HepG2 (cell line): ENCODE data around the gene KHNYN. TPM values are rescaled to one million over a fixed set of nuclear protein-coding genes. Genes with fewer than 3 reads are reported as not detected.

ENCODE experiments used
- EED ChIP-seq: sonication (generic); formaldehyde crosslinking; IDR thresholded peaks from 2 replicates; pipeline ENCODE4 v1.5.0; 2020; ENCODE audit warnings: mild to moderate bottlenecking, missing genetic modification reagents
- HHEX ChIP-seq: IDR thresholded peaks from 2 replicates; pipeline ENCODE4 v1.6.1; 2016; ENCODE audit warnings: control low read depth
- HIVEP1 ChIP-seq: sonication (generic); formaldehyde crosslinking; IDR thresholded peaks from 2 replicates; pipeline ENCODE4 v1.4.0; 2020; ENCODE audit warnings: mild to moderate bottlenecking, missing genetic modification reagents
- HNRNPL ChIP-seq: fragments of 200-400 bp; formaldehyde crosslinking; IDR thresholded peaks from 2 replicates; pipeline ENCODE4 v1.6.1; 2017; ENCODE audit warnings: mild to moderate bottlenecking, low read depth, low read length
- MIER3 ChIP-seq: IDR thresholded peaks from 2 replicates; pipeline ENCODE4 v1.6.1; 2016; ENCODE audit warnings: missing compliant biosample characterization, borderline replicate concordance
- NR2C2 ChIP-seq: sonication (generic); formaldehyde crosslinking; IDR thresholded peaks from 2 replicates; pipeline ENCODE4 v1.4.0; 2020; ENCODE audit warnings: missing genetic modification reagents, mild to moderate bottlenecking, moderate library complexity, borderline replicate concordance
- SRY ChIP-seq: sonication (generic); formaldehyde crosslinking; IDR thresholded peaks from 2 replicates; pipeline ENCODE4 v1.8.0; 2022; ENCODE audit warnings: mild to moderate bottlenecking, missing genetic modification reagents
- STAG1 ChIP-seq: sonication (generic); formaldehyde crosslinking; IDR thresholded peaks from 2 replicates; pipeline ENCODE4 v1.4.0; 2020; ENCODE audit warnings: missing genetic modification reagents
- TOE1 ChIP-seq: sonication (generic); formaldehyde crosslinking; IDR thresholded peaks from 2 replicates; pipeline ENCODE4 v1.4.0; 2020; ENCODE audit warnings: mild to moderate bottlenecking, missing genetic modification reagents
- TOPORS ChIP-seq: sonication (generic); formaldehyde crosslinking; IDR thresholded peaks from 2 replicates; pipeline ENCODE4 v1.8.0; 2023; ENCODE audit warnings: mild to moderate bottlenecking, missing genetic modification reagents
- YEATS2 ChIP-seq: sonication (generic); formaldehyde crosslinking; IDR thresholded peaks from 2 replicates; pipeline ENCODE4 v1.4.0; 2020; ENCODE audit warnings: missing genetic modification reagents, borderline replicate concordance
- ZBTB38 ChIP-seq: sonication (generic); formaldehyde crosslinking; IDR thresholded peaks from 2 replicates; pipeline ENCODE4 v1.5.1; 2020; ENCODE audit warnings: mild to moderate bottlenecking, missing genetic modification reagents
- ZNF224 ChIP-seq: sonication (generic); formaldehyde crosslinking; IDR thresholded peaks from 2 replicates; pipeline ENCODE4 v1.5.0; 2020; ENCODE audit warnings: mild to moderate bottlenecking, missing genetic modification reagents
- ZNF232 ChIP-seq: sonication (generic); formaldehyde crosslinking; IDR thresholded peaks from 2 replicates; pipeline ENCODE4 v1.4.0; 2020; ENCODE audit warnings: missing genetic modification reagents, borderline replicate concordance
- ZNF264 ChIP-seq: sonication (generic); formaldehyde crosslinking; IDR thresholded peaks from 2 replicates; pipeline ENCODE4 v1.4.0; 2020; ENCODE audit warnings: missing genetic modification reagents
- ZNF432 ChIP-seq: sonication (generic); formaldehyde crosslinking; IDR thresholded peaks from 2 replicates; pipeline ENCODE4 v1.5.0; 2020; ENCODE audit warnings: missing genetic modification reagents, mild to moderate bottlenecking, borderline replicate concordance
- ZNF547 ChIP-seq: sonication (generic); formaldehyde crosslinking; IDR thresholded peaks from 2 replicates; pipeline ENCODE4 v1.5.1; 2020; ENCODE audit warnings: mild to moderate bottlenecking, missing genetic modification reagents
- ZNF737 ChIP-seq: sonication (generic); formaldehyde crosslinking; IDR thresholded peaks from 2 replicates; pipeline ENCODE4 v1.5.0; 2020; ENCODE audit warnings: missing genetic modification reagents, mild to moderate bottlenecking, borderline replicate concordance
- ZNF75D ChIP-seq: sonication (generic); formaldehyde crosslinking; IDR thresholded peaks from 2 replicates; pipeline ENCODE4 v1.8.1; 2023; ENCODE audit warnings: missing genetic modification reagents, mild to moderate bottlenecking, borderline replicate concordance
- ZNF891 ChIP-seq: sonication (generic); formaldehyde crosslinking; IDR thresholded peaks from 2 replicates; pipeline ENCODE4 v1.5.0; 2020; ENCODE audit warnings: mild to moderate bottlenecking, missing genetic modification reagents
- polyA plus RNA-seq, 8 experiments: library from polyadenylated mRNA; depleted of rRNA in 3 of 8; stranded (reverse) in 7 of 8; unstranded in 1 of 8; fragments of >200 nt; fragmentation: Illumina TruSeq in 4 of 8; extraction: Trizol in 4 of 8; gene quantifications; 2 replicates each; pipeline versions ENCODE4 v1.2.1 to v1.2.3, GENCODE V29; 2011 to 2016; ENCODE audit warnings: low read depth in 4 of 8, missing spikeins in 1 of 8, mixed read lengths in 1 of 8; ENCODE audit not compliant: insufficient read depth in 1 of 8
- total RNA-seq, 5 experiments: library from RNA; depleted of rRNA; stranded (reverse); fragments of >200 nt; fragmentation: Illumina TruSeq; extraction: Trizol; gene quantifications; 2 replicates each; pipeline ENCODE4 v1.2.3, GENCODE V29; 2016; ENCODE audit warnings: low read depth in 1 of 5
- TF ChIP-seq, protein P1 (sequence below): sonication (generic); formaldehyde crosslinking; IDR thresholded peaks from 2 replicates; pipeline ENCODE4 v1.9.0; 2022; ENCODE audit warnings: missing genetic modification reagents, mild to moderate bottlenecking, borderline replicate concordance
- TF ChIP-seq, protein P2 (sequence below): sonication (generic); formaldehyde crosslinking; IDR thresholded peaks from 2 replicates; pipeline ENCODE4 v1.5.0; 2020; ENCODE audit warnings: mild to moderate bottlenecking, missing genetic modification reagents, moderate library complexity
- TF ChIP-seq, protein P3 (sequence below): IDR thresholded peaks from 2 replicates; pipeline ENCODE4 v1.6.1; 2016; ENCODE audit warnings: low read depth, control low read depth
- TF ChIP-seq, protein P4 (sequence below): sonication (generic); formaldehyde crosslinking; IDR thresholded peaks from 2 replicates; pipeline ENCODE4 v1.5.0; 2020; ENCODE audit warnings: missing genetic modification reagents, mild to moderate bottlenecking, borderline replicate concordance

Gene KHNYN
- total and polyA plus RNA-seq, 2 of the 13 experiments (the other 11 are each of a cell fraction or from before 2014, with no cell fraction given), result 52.8 to 75.7 TPM

DNA sequence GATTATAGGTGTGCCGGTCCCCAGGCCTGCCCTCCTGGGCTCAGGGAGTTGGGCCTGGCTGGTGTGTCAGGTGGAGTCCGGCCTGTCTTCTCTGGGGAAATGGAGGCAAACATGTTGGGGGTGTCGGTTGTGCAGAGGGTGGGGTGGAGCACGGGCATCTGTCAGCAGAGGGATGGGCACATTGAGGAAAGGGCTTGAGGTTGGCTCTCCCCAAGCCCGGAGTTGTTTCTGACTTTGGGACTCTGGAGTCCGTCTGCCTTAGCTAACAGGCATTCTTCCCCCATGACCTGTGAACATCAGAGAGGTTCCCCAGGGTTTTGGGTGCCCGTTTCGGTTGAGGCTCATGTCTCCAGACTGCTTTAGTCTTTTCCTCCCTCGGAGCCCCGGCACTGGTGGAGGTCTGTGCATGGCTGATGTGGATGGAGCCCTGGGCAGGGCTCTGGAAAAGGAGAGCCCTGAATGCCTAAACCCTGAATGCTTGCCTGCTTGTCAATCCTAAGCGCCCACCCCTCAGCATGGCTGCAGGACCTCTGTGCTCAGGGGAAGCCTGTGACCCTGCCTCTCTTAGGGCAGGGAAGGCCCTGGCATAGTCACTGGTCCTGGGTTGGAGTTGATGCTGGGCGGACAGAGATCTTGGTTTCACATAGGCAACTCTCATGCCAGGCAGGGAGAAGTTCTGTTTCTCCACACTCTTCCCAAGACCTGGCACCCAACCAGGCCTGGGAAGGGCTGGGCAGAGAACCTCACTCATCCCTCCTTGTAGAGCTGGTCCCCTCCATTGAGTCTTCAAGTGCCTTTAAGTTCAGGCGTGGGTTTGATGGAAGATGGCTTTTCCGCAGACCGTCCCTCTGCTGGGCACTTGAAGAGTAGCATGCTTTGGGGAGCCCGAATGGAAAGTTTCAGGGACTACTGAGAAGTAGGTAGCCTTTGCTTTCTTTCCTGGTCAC, 18.0 kb upstream of the KHNYN start (continued):
- TF ChIP-seq ZBTB38 (peak; percentile 16; the same call in 1 of the 2 replicates), HNRNPL (no peak), TOE1 (CRISPR knock-in tag) (no peak), ZNF737 (CRISPR knock-in tag) (peak; percentile 44; the same call in 1 of the 2 replicates), ZNF224 (CRISPR knock-in tag) (peak; percentile 61; the same call in 1 of the 2 replicates), SRY (0 out of 2 replicates have a peak, but pooled peaks have one; percentile 26), ZNF264 (CRISPR knock-in tag) (no peak), HIVEP1 (CRISPR knock-in tag) (0 out of 2 replicates have a peak, but pooled peaks have one; percentile 28), ZNF547 (CRISPR knock-in tag) (peak; percentile 19; the same call in 1 of the 2 replicates), ZNF75D (peak; percentile 68; the same call in 1 of the 2 replicates), ZNF232 (CRISPR knock-in tag) (no peak), ZNF432 (CRISPR knock-in tag) (no peak), EED (CRISPR knock-in tag) (peak; percentile 83; the same call in 1 of the 2 replicates), TOPORS (no peak), NR2C2 (CRISPR knock-in tag) (no peak), STAG1 (peak; percentile 86), MIER3 (peak; percentile 40; the same call in 1 of the 2 replicates), YEATS2 (CRISPR knock-in tag) (peak; percentile 62; the same call in 1 of the 2 replicates), HHEX (CRISPR knock-in tag) (0 out of 2 replicates have a peak, but pooled peaks have one; percentile 31), ZNF891 (CRISPR knock-in tag) (0 out of 2 replicates have a peak, but pooled peaks have one; percentile 52)
- TF ChIP-seq, protein P1, sequence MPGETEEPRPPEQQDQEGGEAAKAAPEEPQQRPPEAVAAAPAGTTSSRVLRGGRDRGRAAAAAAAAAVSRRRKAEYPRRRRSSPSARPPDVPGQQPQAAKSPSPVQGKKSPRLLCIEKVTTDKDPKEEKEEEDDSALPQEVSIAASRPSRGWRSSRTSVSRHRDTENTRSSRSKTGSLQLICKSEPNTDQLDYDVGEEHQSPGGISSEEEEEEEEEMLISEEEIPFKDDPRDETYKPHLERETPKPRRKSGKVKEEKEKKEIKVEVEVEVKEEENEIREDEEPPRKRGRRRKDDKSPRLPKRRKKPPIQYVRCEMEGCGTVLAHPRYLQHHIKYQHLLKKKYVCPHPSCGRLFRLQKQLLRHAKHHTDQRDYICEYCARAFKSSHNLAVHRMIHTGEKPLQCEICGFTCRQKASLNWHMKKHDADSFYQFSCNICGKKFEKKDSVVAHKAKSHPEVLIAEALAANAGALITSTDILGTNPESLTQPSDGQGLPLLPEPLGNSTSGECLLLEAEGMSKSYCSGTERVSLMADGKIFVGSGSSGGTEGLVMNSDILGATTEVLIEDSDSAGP (CRISPR knock-in tag), result peak; percentile 33; the same call in 1 of the 2 replicates
- TF ChIP-seq, protein P2, sequence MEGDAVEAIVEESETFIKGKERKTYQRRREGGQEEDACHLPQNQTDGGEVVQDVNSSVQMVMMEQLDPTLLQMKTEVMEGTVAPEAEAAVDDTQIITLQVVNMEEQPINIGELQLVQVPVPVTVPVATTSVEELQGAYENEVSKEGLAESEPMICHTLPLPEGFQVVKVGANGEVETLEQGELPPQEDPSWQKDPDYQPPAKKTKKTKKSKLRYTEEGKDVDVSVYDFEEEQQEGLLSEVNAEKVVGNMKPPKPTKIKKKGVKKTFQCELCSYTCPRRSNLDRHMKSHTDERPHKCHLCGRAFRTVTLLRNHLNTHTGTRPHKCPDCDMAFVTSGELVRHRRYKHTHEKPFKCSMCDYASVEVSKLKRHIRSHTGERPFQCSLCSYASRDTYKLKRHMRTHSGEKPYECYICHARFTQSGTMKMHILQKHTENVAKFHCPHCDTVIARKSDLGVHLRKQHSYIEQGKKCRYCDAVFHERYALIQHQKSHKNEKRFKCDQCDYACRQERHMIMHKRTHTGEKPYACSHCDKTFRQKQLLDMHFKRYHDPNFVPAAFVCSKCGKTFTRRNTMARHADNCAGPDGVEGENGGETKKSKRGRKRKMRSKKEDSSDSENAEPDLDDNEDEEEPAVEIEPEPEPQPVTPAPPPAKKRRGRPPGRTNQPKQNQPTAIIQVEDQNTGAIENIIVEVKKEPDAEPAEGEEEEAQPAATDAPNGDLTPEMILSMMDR (CRISPR knock-in tag), result peak; percentile 88
- TF ChIP-seq, protein P3, sequence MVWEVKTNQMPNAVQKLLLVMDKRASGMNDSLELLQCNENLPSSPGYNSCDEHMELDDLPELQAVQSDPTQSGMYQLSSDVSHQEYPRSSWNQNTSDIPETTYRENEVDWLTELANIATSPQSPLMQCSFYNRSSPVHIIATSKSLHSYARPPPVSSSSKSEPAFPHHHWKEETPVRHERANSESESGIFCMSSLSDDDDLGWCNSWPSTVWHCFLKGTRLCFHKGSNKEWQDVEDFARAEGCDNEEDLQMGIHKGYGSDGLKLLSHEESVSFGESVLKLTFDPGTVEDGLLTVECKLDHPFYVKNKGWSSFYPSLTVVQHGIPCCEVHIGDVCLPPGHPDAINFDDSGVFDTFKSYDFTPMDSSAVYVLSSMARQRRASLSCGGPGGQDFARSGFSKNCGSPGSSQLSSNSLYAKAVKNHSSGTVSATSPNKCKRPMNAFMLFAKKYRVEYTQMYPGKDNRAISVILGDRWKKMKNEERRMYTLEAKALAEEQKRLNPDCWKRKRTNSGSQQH (CRISPR knock-in tag), result 0 out of 2 replicates have a peak, but pooled peaks have one; percentile 46
- TF ChIP-seq, protein P4, sequence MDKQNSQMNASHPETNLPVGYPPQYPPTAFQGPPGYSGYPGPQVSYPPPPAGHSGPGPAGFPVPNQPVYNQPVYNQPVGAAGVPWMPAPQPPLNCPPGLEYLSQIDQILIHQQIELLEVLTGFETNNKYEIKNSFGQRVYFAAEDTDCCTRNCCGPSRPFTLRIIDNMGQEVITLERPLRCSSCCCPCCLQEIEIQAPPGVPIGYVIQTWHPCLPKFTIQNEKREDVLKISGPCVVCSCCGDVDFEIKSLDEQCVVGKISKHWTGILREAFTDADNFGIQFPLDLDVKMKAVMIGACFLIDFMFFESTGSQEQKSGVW (CRISPR knock-in tag), result peak; percentile 43; the same call in 1 of the 2 replicates
